Neuronal stem cell (in vitro differentiated cells): ENCODE measurements around the gene BOD1.

Experiments used
- DNase-seq: peaks from one replicate; pipeline ENCODE4 v3.0.0-alpha.2; 2013; ENCODE audit warnings: low spot score
- H2AFZ ChIP-seq: one replicate; pipeline ENCODE4 v1.6.1; 2013; ENCODE audit warnings: mild to moderate bottlenecking, low read length, inconsistent platforms
- H2AK5ac ChIP-seq: 2 replicates; pipeline ENCODE4 v1.6.1; 2013; ENCODE audit warnings: low read depth, mild to moderate bottlenecking, inconsistent platforms, low read length, moderate library complexity, mixed read lengths
- H2BK120ac ChIP-seq: 2 replicates; pipeline ENCODE4 v1.6.1; 2013; ENCODE audit warnings: low read depth, mild to moderate bottlenecking, inconsistent platforms, low read length, moderate library complexity, mixed read lengths
- H2BK12ac ChIP-seq: one replicate; pipeline ENCODE4 v1.6.1; 2013; ENCODE audit warnings: low read length, inconsistent platforms
- H2BK15ac ChIP-seq: 2 replicates; pipeline ENCODE4 v1.6.1; 2013; ENCODE audit warnings: mild to moderate bottlenecking, low read length, inconsistent platforms, mixed read lengths
- H2BK5ac ChIP-seq: one replicate; pipeline ENCODE4 v1.6.1; 2013; ENCODE audit warnings: inconsistent platforms, mild to moderate bottlenecking, low read length, moderate library complexity
- H3K14ac ChIP-seq: one replicate; pipeline ENCODE4 v1.6.1; 2013; ENCODE audit warnings: low read length, inconsistent platforms
- H3K18ac ChIP-seq: 2 replicates; pipeline ENCODE4 v1.6.1; 2013; ENCODE audit warnings: low read length, inconsistent platforms
- H3K23ac ChIP-seq: 2 replicates; pipeline ENCODE4 v1.6.1; 2013; ENCODE audit warnings: low read depth, mild to moderate bottlenecking, mixed read lengths, low read length, inconsistent platforms; ENCODE audit not compliant: poor library complexity
- H3K27ac ChIP-seq: replicated peaks from 3 replicates; pipeline ENCODE4 v1.5.1; 2013; ENCODE audit warnings: low read length, inconsistent platforms
- H3K27me3 ChIP-seq, 3 experiments: 2 replicates each; pipeline ENCODE4 v1.6.1; 2013; ENCODE audit warnings: low read length in 3 of 3, mild to moderate bottlenecking in 2 of 3, inconsistent platforms in 1 of 3, low read depth in 1 of 3, mixed read lengths in 1 of 3, moderate library complexity in 1 of 3; ENCODE audit not compliant: control insufficient read depth in 3 of 3, insufficient read depth in 3 of 3
- H3K36me3 ChIP-seq, 2 donors: replicated peaks in 1 of 2; 2 replicates each; pipeline ENCODE4 v1.6.1; 2013; ENCODE audit warnings: low read length in 2 of 2; ENCODE audit not compliant: control insufficient read depth in 2 of 2, insufficient read depth in 2 of 2
- H3K4ac ChIP-seq: 2 replicates; pipeline ENCODE4 v1.6.1; 2013; ENCODE audit warnings: inconsistent platforms, mild to moderate bottlenecking, low read length, moderate library complexity
- H3K4me1 ChIP-seq, 2 donors: 1 replicate in 1 of 2; 2 replicates in 1 of 2; pipeline ENCODE4 v1.6.1; 2013; ENCODE audit warnings: low read length in 2 of 2, low read depth in 1 of 2; ENCODE audit not compliant: control insufficient read depth in 2 of 2, insufficient read depth in 1 of 2
- H3K4me2 ChIP-seq: one replicate; pipeline ENCODE4 v1.6.1; 2013; ENCODE audit warnings: mild to moderate bottlenecking, low read length, inconsistent platforms; ENCODE audit not compliant: insufficient read depth, poor library complexity, severe bottlenecking
- H3K4me3 ChIP-seq, 2 donors: 2 replicates each; pipeline ENCODE4 v1.5.1; 2013; ENCODE audit warnings: low read length in 2 of 2, mild to moderate bottlenecking in 2 of 2, inconsistent platforms in 1 of 2, moderate library complexity in 1 of 2
- H3K79me1 ChIP-seq: one replicate; pipeline ENCODE4 v1.6.1; 2013; ENCODE audit warnings: low read depth, mild to moderate bottlenecking, inconsistent platforms, low read length, moderate library complexity
- H3K9ac ChIP-seq: one replicate; pipeline ENCODE4 v1.6.1; 2013; ENCODE audit warnings: mild to moderate bottlenecking, low read depth, low read length, inconsistent platforms; ENCODE audit not compliant: poor library complexity
- H3K9me3 ChIP-seq, 2 donors: replicated peaks in 1 of 2; 2 replicates each; pipeline versions ENCODE3 to v1.6.1; 2013; ENCODE audit warnings: low read length in 2 of 2, mild to moderate bottlenecking in 2 of 2, inconsistent platforms in 1 of 2, low read depth in 1 of 2, mixed read lengths in 1 of 2, moderate library complexity in 1 of 2; ENCODE audit not compliant: control insufficient read depth in 2 of 2, insufficient read depth in 1 of 2
- H4K8ac ChIP-seq: one replicate; pipeline ENCODE4 v1.6.1; 2013; ENCODE audit warnings: low read depth, mild to moderate bottlenecking, inconsistent platforms, low read length, moderate library complexity
- H4K91ac ChIP-seq: one replicate; pipeline ENCODE4 v1.6.1; 2013; ENCODE audit warnings: low read length, low read depth, mild to moderate bottlenecking, inconsistent platforms; ENCODE audit not compliant: poor library complexity
- WGBS, 2 donors: extraction: QIAGEN DNeasy Blood & Tissue Kit; methylation state at CpG; one replicate each; pipeline ENCODE4 v1.1.7; 2013; ENCODE audit warnings: missing lambda C conversion rate in 2 of 2, mixed read lengths in 1 of 2; ENCODE audit not compliant: insufficient read length in 2 of 2, insufficient replicate concordance in 1 of 2; ENCODE audit errors: extremely low coverage in 2 of 2; 5-methylcytosine and 5-hydroxymethylcytosine counted together

The BOD1 gene

GRCh38 chr5:173622183-173623047, 6.0 kb upstream of the BOD1 start:
- Histone ChIP-seq H3K23ac (no peak overlapping the region), H3K4me3 (no peak overlapping the region), H3K4me1 (peaks cover 2 to 4% of the 10 kb centered on the region in 2 donors), H2AK5ac (no peak overlapping the region), H3K4ac (no peak overlapping the region), H2BK12ac (no peak overlapping the region), H3K36me3 (no peaks in the 10 kb centered on the region), H3K27ac (no peak overlapping the region), H2BK5ac (no peak overlapping the region), H3K27me3 (no peaks in the 10 kb centered on the region), H2AFZ (no peak overlapping the region), H3K4me2 (no peak overlapping the region), H3K79me1 (no peaks in the 10 kb centered on the region), H2BK120ac (no peak overlapping the region), H3K14ac (no peak overlapping the region), H2BK15ac (no peak overlapping the region), H4K91ac (no peak overlapping the region), H3K18ac (no peak overlapping the region), H3K9me3 (no peaks in the 10 kb centered on the region), H4K8ac (no peak overlapping the region), H3K9ac (no peak overlapping the region)
- WGBS, 2 donors = no CpG with 5 or more reads among the region's 19 CpGs
- DNase-seq = no peak

- H3K4me2 ChIP-seq = no peak overlapping the region
- WGBS, 2 donors = no CpG with 5 or more reads among the region's 3 CpGs
- DNase-seq = no peak
- H2BK15ac ChIP-seq = no peak overlapping the region
- no peak overlapping the region for H2AK5ac ChIP-seq
- H3K9me3 ChIP-seq = no peaks in the 10 kb centered on the region
- no peak overlapping the region for H3K14ac ChIP-seq
- H4K8ac ChIP-seq = no peak overlapping the region
- no peak overlapping the region for H2BK120ac ChIP-seq
- H3K4me1 ChIP-seq = peaks cover under 1 to 1% of the 10 kb centered on the region in 2 donors
- H3K36me3 ChIP-seq = no peaks in the 10 kb centered on the region
- H3K27ac ChIP-seq = no peak overlapping the region
- no peak overlapping the region for H2BK5ac ChIP-seq
- H3K27me3 ChIP-seq = no peaks in the 10 kb centered on the region
- no peak overlapping the region for H2BK12ac ChIP-seq
- H2AFZ ChIP-seq = no peak overlapping the region
- H3K23ac ChIP-seq = no peak overlapping the region
- H4K91ac ChIP-seq = no peak overlapping the region
- no peak overlapping the region for H3K18ac ChIP-seq
- no peak overlapping the region for H3K4ac ChIP-seq
- H3K9ac ChIP-seq = no peak overlapping the region
- H3K79me1 ChIP-seq = no peaks in the 10 kb centered on the region
- no peak overlapping the region for H3K4me3 ChIP-seq
These were observed 4.3 kb upstream of the BOD1 start for GRCh38 chr5:173620784-173621183.

GRCh38 chr5:173618927-173619519, 2.6 kb upstream of the BOD1 start:
- Histone ChIP-seq H2AFZ (peak overlapping the region; percentile 78), H3K4me3 (no peak overlapping the region), H3K27me3 (no peaks in the 10 kb centered on the region), H2BK15ac (no peak overlapping the region), H4K8ac (no peak overlapping the region), H3K4ac (no peak overlapping the region), H3K23ac (no peak overlapping the region), H4K91ac (no peak overlapping the region), H3K4me1 (peaks cover 8 to 10% of the 10 kb centered on the region in 2 donors), H2AK5ac (no peak overlapping the region), H3K4me2 (no peak overlapping the region), H3K9ac (no peak overlapping the region), H3K9me3 (no peaks in the 10 kb centered on the region), H3K79me1 (no peaks in the 10 kb centered on the region), H3K18ac (no peak overlapping the region), H2BK120ac (no peak overlapping the region), H3K27ac (no peak overlapping the region), H3K14ac (no peak overlapping the region), H2BK12ac (no peak overlapping the region), H2BK5ac (no peak overlapping the region), H3K36me3 (peaks cover 0 to 9% of the 10 kb centered on the region in 2 donors)
- DNase-seq = peak; percentile 32
- no CpG with 5 or more reads among the region's 7 CpGs for WGBS, 2 donors

- Histone ChIP-seq H2AFZ (peak overlapping the region; percentile 92), H2BK12ac (no peak overlapping the region), H4K91ac (no peak overlapping the region), H3K23ac (peak overlapping the region; percentile 18), H2AK5ac (peak overlapping the region; percentile 16), H3K4me1 (peaks cover 8 to 10% of the 10 kb centered on the region in 2 donors), H3K14ac (no peak overlapping the region), H2BK120ac (no peak overlapping the region), H3K36me3 (peaks cover 9 to 39% of the 10 kb centered on the region in 2 donors), H3K18ac (peak overlapping the region; percentile 90), H3K4ac (no peak overlapping the region), H3K9ac (peak overlapping the region; percentile 92), H2BK15ac (no peak overlapping the region), H4K8ac (no peak overlapping the region), H3K27me3 (no peaks in the 10 kb centered on the region), H3K4me3 (peak overlapping the region; percentile 61 to 92), H2BK5ac (no peak overlapping the region), H3K4me2 (peak overlapping the region; percentile 56), H3K9me3 (no peaks in the 10 kb centered on the region), H3K27ac (peak overlapping the region; percentile 68), H3K79me1 (peaks cover 7% of the 10 kb centered on the region)
- WGBS, 2 donors = no CpG with 5 or more reads among the region's 55 CpGs
- DNase-seq = peak; percentile 72
These were observed 420 bp downstream of the BOD1 start for GRCh38 chr5:173615884-173616576.
